ENCODE results near the gene LHFPL3.

- TF ChIP-seq CTCF (IDR thresholded peaks at IDR 0.05; ENCODE audit: low read length): no peak
- TF ChIP-seq EZH2 (optimal IDR thresholded peaks at IDR 0.05; ENCODE audit: low read depth, low read length): no peak
- TF ChIP-seq EZH2phosphoT487 (IDR thresholded peaks at IDR 0.05; ENCODE audit: low read length): no peak
Observed at GRCh38 chr7:104397442-104397841, 69.0 kb downstream of the LHFPL3 start.
